Measurements from ENCODE around the gene OR6F1.

GRCh38 chr1:247738315-247738714 lies 21.9 kb upstream of the OR6F1 start, which contains the start of gene OR14K1:
- no peak for TF ChIP-seq FOXM1 (IDR thresholded peaks at IDR 0.05; ENCODE audit: borderline replicate concordance)
- no peak for TF ChIP-seq BHLHE40 (IDR thresholded peaks at IDR 0.05; ENCODE audit: borderline replicate concordance)
- no peak for TF ChIP-seq FOXA1 (IDR thresholded peaks at IDR 0.05)
